22Rv1 (cell line): ENCODE measurements around the gene GUSB.
"Not testable (repeated sequence)": the region's sequence is repeated elsewhere in the genome, so short reads cannot be mapped to it uniquely, and the experiment has no call there.

ENCODE experiments used
- ZFX ChIP-seq: fragments of 450-650 bp; IDR thresholded peaks from 2 replicates; pipeline ENCODE4 v1.6.1; 2017; ENCODE audit warnings: antibody characterized with exemption, borderline replicate concordance
- TF ChIP-seq, protein P1 (sequence below): fragments of 450-650 bp; IDR thresholded peaks from 2 replicates; pipeline ENCODE4 v1.5.1; 2017; ENCODE audit warnings: mild to moderate bottlenecking

GRCh38 chr7:66000823-66001417 is 18.9 kb upstream of the GUSB start:
- TF ChIP-seq, protein P1, sequence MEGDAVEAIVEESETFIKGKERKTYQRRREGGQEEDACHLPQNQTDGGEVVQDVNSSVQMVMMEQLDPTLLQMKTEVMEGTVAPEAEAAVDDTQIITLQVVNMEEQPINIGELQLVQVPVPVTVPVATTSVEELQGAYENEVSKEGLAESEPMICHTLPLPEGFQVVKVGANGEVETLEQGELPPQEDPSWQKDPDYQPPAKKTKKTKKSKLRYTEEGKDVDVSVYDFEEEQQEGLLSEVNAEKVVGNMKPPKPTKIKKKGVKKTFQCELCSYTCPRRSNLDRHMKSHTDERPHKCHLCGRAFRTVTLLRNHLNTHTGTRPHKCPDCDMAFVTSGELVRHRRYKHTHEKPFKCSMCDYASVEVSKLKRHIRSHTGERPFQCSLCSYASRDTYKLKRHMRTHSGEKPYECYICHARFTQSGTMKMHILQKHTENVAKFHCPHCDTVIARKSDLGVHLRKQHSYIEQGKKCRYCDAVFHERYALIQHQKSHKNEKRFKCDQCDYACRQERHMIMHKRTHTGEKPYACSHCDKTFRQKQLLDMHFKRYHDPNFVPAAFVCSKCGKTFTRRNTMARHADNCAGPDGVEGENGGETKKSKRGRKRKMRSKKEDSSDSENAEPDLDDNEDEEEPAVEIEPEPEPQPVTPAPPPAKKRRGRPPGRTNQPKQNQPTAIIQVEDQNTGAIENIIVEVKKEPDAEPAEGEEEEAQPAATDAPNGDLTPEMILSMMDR, result not testable (repeated sequence)
- not testable (repeated sequence) for TF ChIP-seq ZFX
